Measurements from ENCODE around the gene SMAD3. TPM values are rescaled to one million over a fixed set of nuclear protein-coding genes. Genes with fewer than 3 reads are reported as not detected.
A peak's percentile ranks its signal among the peaks of the same experiment; 100 is the strongest.

Gene SMAD3
- total RNA-seq, 2 donors from 2014 or later = 20.8 to 37.8 TPM

- peaks cover 45% of the 10 kb centered on the region for H3K36me3 ChIP-seq
- peaks cover 0 to 69% of the 10 kb centered on the region in 2 donors for H3K4me1 ChIP-seq
- TF ChIP-seq, protein P1, sequence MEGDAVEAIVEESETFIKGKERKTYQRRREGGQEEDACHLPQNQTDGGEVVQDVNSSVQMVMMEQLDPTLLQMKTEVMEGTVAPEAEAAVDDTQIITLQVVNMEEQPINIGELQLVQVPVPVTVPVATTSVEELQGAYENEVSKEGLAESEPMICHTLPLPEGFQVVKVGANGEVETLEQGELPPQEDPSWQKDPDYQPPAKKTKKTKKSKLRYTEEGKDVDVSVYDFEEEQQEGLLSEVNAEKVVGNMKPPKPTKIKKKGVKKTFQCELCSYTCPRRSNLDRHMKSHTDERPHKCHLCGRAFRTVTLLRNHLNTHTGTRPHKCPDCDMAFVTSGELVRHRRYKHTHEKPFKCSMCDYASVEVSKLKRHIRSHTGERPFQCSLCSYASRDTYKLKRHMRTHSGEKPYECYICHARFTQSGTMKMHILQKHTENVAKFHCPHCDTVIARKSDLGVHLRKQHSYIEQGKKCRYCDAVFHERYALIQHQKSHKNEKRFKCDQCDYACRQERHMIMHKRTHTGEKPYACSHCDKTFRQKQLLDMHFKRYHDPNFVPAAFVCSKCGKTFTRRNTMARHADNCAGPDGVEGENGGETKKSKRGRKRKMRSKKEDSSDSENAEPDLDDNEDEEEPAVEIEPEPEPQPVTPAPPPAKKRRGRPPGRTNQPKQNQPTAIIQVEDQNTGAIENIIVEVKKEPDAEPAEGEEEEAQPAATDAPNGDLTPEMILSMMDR (IDR thresholded peaks at IDR 0.05) = no peak
- peak overlapping the region; percentile 87 to 91 for H3K27ac ChIP-seq
- H3K27me3 ChIP-seq = no peaks in the 10 kb centered on the region
- H3K4me3 ChIP-seq = no peak overlapping the region
- peak; percentile 75 for DNase-seq (ENCODE audit: low spot score)
- no peaks in the 10 kb centered on the region for H3K9me3 ChIP-seq
These were observed 123.3 kb downstream of the SMAD3 start for GRCh38 chr15:67188551-67189218.

DNA sequence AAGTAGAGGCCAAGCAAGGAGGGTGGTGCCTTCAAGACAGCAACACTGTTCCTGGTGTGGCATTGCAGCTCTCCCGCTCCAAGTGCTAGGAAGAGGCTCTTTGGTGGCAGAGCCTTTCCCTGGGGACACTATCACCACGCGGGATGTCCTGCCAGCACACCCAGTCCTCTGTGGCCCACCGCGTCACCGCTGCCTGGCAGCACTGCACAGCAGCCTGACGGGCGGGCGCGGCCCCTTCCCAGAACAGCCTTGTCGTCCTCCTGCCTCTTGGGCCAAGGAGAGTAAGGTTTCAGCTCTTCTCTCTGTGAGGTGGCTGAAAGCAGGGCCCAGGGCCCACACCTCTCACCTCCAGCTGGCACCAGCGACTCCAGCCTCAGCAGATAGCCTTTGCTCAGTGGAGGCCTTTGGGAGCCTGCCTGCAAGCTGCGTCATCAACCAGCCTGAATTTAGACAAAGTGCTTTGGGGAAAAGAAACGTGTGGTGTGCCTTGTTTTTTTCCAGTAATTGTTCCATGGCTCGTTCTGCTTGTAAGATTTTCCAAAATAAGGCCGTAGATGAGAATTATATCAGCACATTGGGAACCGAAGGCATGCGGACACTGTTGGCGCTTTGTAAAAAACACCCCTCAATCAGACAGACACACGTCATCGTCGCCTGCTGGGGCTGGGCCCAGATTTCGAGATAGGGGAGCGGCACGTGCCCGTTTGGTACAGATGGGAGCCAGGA, 124.1 kb downstream of the SMAD3 start:
- peaks cover 45% of the 10 kb centered on the region for H3K36me3 ChIP-seq
- peak overlapping the region; percentile 87 to 91 for H3K27ac ChIP-seq
- no peak overlapping the region for H3K4me3 ChIP-seq
- H3K4me1 ChIP-seq = peaks cover 0 to 75% of the 10 kb centered on the region in 2 donors
- TF ChIP-seq, protein P1 (IDR thresholded peaks at IDR 0.05) = no peak
- no peaks in the 10 kb centered on the region for H3K27me3 ChIP-seq
- H3K9me3 ChIP-seq = no peaks in the 10 kb centered on the region
- DNase-seq (ENCODE audit: low spot score) = peak; percentile 96

- peak; percentile 57 for DNase-seq (ENCODE audit: low spot score)
- Histone ChIP-seq H3K4me1 (peaks cover 0 to 75% of the 10 kb centered on the region in 2 donors), H3K36me3 (peaks cover 38% of the 10 kb centered on the region)
These were observed 124.9 kb downstream of the SMAD3 start for GRCh38 chr15:67190326-67190725.

DNA sequence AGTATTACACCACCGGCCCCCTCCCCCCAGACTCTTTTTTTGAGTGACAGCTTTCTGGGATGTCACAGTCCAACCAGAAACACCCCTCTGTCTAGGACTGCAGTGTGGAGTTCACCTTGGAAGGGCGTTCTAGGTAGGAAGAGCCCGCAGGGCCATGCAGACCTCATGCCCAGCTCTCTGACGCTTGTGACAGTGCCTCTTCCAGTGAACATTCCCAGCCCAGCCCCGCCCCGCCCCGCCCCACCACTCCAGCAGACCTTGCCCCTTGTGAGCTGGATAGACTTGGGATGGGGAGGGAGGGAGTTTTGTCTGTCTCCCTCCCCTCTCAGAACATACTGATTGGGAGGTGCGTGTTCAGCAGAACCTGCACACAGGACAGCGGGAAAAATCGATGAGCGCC, 125.4 kb downstream of the SMAD3 start:
- peaks cover 0 to 75% of the 10 kb centered on the region in 2 donors for H3K4me1 ChIP-seq

More at GRCh38 chr15:67190326-67190725, 124.9 kb downstream of the SMAD3 start:
- Histone ChIP-seq H3K4me3 (no peak overlapping the region), H3K27ac (peak overlapping the region; percentile 87 to 91), H3K9me3 (no peaks in the 10 kb centered on the region), H3K27me3 (no peaks in the 10 kb centered on the region)
- TF ChIP-seq, protein P1 (IDR thresholded peaks at IDR 0.05) = no peak

GRCh38 chr15:67192185-67192820, 126.9 kb downstream of the SMAD3 start:
- Histone ChIP-seq H3K27ac (peak overlapping the region; percentile 87 to 91), H3K9me3 (no peaks in the 10 kb centered on the region), H3K27me3 (no peaks in the 10 kb centered on the region), H3K36me3 (peaks cover 37% of the 10 kb centered on the region), H3K4me3 (no peak overlapping the region), H3K4me1 (peaks cover 0 to 65% of the 10 kb centered on the region in 2 donors)
- DNase-seq (ENCODE audit: low spot score) = no peak
- TF ChIP-seq, protein P1 (IDR thresholded peaks at IDR 0.05) = no peak

More for the DNA sequence above, 125.4 kb downstream of the SMAD3 start:
- Histone ChIP-seq H3K27me3 (no peaks in the 10 kb centered on the region), H3K9me3 (no peaks in the 10 kb centered on the region), H3K27ac (peak overlapping the region; percentile 87 to 91), H3K36me3 (peaks cover 38% of the 10 kb centered on the region), H3K4me3 (no peak overlapping the region)
- TF ChIP-seq, protein P1 (IDR thresholded peaks at IDR 0.05) = no peak
- DNase-seq (ENCODE audit: low spot score) = no peak

All from right atrium auricular region (tissue), 2 donors.